ENCODE results near the gene POU2F3.

The POU2F3 gene

GRCh38 chr11:120226242-120226641 is 13.7 kb upstream of the POU2F3 start:
- DNase-seq (ENCODE audit: low read depth, low spot score), result no peak

- no peak for DNase-seq (ENCODE audit: low read depth, low spot score)
Observed at GRCh38 chr11:120226714-120227113, 13.2 kb upstream of the POU2F3 start.

DNA sequence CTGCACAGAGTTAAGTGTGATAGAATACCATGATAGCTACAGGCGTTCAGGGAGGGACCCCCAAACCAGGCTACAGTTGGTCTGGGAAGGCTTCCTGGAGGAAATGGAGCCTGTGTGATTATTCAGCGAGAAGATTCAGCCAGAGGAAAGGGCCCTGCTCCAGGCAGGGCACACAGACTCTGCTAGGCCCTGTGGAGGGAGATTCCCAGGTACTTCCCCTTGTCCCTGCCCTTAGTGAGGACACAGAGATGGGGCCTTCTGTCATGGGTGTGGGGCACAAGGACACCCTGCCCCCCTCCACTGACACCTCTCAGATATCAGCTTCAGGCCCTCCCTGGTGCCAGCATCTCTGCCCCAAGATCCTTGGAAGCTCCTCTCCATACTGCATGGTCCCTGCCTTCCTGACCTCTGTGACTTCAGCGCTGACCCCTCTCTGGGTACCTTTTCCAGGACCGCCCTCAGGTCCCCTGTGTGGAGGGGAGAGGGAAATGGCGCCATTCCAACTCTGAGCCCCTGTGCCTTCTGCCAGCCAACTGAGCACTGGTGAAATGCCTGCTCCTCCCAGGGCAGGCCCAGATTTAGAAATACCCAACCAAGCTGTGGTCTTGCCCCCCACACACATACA is 12.6 kb upstream of the POU2F3 start:
- DNase-seq (ENCODE audit: low read depth, low spot score), result no peak

- DNase-seq (ENCODE audit: low read depth, low spot score), result no peak
Observed at GRCh38 chr11:120228794-120229384, 11.1 kb upstream of the POU2F3 start.

- no peak for DNase-seq (ENCODE audit: low read depth, low spot score)
Observed at GRCh38 chr11:120229451-120230424, 10.2 kb upstream of the POU2F3 start.

- DNase-seq (ENCODE audit: low read depth, low spot score), result no peak
Observed at GRCh38 chr11:120230433-120231071, 9.4 kb upstream of the POU2F3 start.

DNA sequence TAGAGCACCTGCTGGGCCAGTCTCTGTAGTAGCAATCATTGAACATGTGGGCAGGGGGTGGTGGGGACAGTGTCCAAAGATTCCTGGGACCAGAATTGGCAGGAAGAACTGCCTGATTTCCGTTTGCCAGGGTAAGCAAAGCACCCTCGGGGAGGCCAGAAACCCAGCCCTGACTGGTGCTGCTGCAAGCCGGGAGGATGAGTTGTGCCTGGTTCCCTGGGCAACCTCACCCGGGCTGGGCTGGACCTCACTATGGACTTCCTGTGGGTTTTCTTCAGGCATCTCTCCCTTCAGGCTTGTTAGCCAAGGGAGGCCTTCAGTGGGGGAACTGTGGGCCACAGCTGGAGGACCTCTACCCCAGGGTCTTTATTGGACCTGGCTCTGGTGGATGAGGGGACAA is 8.0 kb upstream of the POU2F3 start:
- no peak for DNase-seq (ENCODE audit: low read depth, low spot score)

GRCh38 chr11:120233207-120233803 is 6.6 kb upstream of the POU2F3 start:
- DNase-seq (ENCODE audit: low read depth, low spot score), result no peak

- no peak for DNase-seq (ENCODE audit: low read depth, low spot score)
Observed at GRCh38 chr11:120235024-120235628, 4.8 kb upstream of the POU2F3 start.

DNA sequence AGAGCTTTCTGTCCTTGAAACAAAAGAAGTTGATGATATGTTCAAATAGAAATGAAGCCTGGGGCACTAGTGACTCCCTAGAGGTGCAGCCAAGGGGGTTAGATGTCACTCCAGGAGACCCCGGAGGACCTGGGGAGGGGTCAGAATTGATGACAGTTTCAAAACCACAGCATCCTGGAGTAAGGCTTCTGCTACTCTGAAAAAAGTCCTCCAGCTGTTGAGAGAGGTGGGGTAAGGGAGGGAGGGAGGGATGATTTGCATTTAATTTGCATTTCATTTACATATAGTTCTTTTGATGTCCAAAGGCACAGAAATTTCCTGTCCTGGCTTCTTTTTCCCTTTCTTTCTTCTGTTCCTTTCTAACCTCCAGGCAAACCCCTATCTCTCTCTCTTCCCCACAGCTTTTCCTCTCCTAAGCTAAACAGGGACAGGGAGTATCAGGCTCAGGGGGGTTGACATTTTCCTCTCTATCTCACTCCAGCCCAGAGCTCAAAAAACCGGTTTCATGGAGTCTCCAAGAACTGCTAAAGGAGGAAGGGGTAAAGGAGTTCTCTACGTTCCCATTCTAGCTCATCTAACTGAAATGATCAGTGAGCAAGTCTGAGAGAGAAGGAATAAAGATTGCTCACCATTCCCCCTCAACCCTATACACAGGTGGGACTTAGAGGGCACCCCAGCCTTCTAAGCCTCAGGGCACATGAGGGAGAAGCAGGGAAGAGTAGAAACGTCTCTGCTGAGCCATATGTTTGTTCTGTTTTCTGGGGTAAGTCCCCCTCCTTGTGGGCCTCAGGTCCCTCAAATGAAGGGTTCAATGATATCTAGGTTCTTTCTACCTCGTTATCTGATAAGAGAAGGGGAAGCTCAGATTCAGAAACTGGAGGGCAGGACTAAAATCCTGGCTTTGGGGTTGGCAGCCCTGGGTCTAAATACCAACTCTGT is 3.5 kb upstream of the POU2F3 start:
- DNase-seq (ENCODE audit: low read depth, low spot score), result no peak

DNA sequence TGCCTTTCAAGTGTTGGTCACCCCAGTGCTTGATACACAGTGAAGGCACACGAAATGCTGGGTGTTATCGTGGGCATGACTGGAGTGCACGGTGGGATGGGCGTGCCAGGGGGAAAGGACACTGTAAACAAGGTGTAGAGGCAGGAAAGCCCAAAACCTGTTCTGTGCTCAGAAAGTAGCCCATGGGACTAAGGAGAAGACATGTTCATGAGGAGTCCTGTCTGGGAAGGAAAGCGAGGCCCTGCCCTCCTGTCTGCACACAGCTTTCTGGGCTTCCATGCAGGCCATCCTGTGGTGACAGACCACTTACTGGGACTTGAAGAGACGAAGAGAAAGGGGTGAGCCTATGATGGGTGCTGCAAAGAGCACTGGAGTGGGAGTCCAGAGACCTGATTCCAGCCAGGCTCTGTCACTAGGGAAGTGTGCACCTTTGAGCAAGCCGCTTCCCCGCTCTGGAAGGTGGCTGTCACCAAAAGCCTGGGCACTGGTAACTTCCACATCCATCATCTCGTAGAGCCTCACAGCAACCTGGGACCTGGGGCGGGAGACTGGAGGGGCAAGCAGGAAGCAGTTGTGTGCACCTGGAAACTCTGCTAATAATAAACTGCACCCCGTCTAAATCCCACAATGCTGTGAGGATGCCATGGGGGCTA is 846 bp upstream of the POU2F3 start:
- no peak for DNase-seq (ENCODE audit: low read depth, low spot score)

DNA sequence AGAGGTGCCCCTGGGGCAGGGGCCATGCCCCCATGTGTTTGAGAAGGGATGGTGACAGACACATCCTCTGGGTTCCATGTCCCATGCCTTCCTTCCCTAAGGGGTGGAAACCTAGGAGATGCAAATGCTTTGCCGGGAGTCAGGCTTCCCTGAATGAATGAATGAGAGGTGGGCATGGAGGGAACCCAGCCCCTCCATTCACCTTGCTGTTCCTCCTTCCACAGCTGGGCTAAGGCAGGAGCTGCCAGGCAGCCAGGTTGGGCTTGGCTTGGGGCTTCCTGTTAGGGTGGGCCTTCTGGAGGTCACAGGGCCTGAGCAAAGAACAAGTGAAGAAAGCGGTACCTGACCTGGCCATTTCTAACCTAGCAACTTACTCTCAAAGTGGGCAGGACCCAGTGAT is 926 bp downstream of the POU2F3 start:
- DNase-seq (ENCODE audit: low read depth, low spot score), result no peak

- DNase-seq (ENCODE audit: low read depth, low spot score), result no peak
Observed at GRCh38 chr11:120241277-120241676, 1.3 kb downstream of the POU2F3 start.

DNA sequence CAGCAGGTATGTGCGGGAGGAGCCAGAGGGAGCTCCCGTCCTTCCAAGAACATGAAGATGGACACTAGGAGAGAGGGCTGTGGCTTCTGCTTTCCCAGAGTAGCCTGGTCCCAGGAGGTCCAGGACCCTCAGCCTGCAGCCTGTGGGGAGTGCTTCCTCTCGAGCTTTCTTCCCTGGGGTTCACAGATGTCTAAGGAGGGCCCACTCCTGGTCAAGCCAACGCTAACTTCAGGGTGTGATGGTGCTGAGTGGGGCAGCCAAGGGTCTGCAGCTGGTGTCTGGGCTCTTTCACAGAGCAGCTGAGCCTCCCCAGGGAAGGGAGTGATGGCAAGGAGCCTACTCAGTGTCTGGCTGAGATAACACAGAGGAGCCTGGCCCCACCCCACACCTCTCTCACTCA is 3.3 kb downstream of the POU2F3 start:
- no peak for DNase-seq (ENCODE audit: low read depth, low spot score)

GRCh38 chr11:120244476-120245365 is 4.8 kb downstream of the POU2F3 start:
- no peak for DNase-seq (ENCODE audit: low read depth, low spot score)

- no peak for DNase-seq (ENCODE audit: low read depth, low spot score)
Observed at GRCh38 chr11:120245434-120245833, 5.5 kb downstream of the POU2F3 start.

- DNase-seq (ENCODE audit: low read depth, low spot score), result no peak
Observed at GRCh38 chr11:120248551-120249278, 8.8 kb downstream of the POU2F3 start.

All from brain pericyte (primary cell).